HepG2 (cell line): ENCODE measurements around the gene ADPRHL1. TPM values are rescaled to one million over a fixed set of nuclear protein-coding genes. Genes with fewer than 3 reads are reported as not detected.

Source experiments
- BORCS8-MEF2B ChIP-seq: sonication (generic); formaldehyde crosslinking; IDR thresholded peaks from 2 replicates; pipeline ENCODE4 v1.8.0; 2022; ENCODE audit warnings: mild to moderate bottlenecking, missing genetic modification reagents
- CBFB ChIP-seq: sonication (generic); formaldehyde crosslinking; IDR thresholded peaks from 2 replicates; pipeline ENCODE4 v1.4.0; 2020; ENCODE audit warnings: missing genetic modification reagents
- CBX1 ChIP-seq: IDR thresholded peaks from one replicate; pipeline ENCODE4 v1.6.1; 2016; ENCODE audit warnings: antibody characterized with exemption, low read depth
- CSRNP1 ChIP-seq: sonication (generic); formaldehyde crosslinking; IDR thresholded peaks from 2 replicates; pipeline ENCODE4 v1.8.1; 2023; ENCODE audit warnings: mild to moderate bottlenecking, missing genetic modification reagents
- ELF3 ChIP-seq: IDR thresholded peaks from 2 replicates; pipeline ENCODE4 v1.6.1; 2016; ENCODE audit warnings: missing genetic modification reagents, missing compliant biosample characterization
- FOXC1 ChIP-seq: sonication (generic); formaldehyde crosslinking; IDR thresholded peaks from 2 replicates; pipeline ENCODE4 v1.8.0; 2022; ENCODE audit warnings: mild to moderate bottlenecking, missing genetic modification reagents, borderline replicate concordance
- HOXA9 ChIP-seq: sonication (generic); formaldehyde crosslinking; IDR thresholded peaks from 2 replicates; pipeline ENCODE4 v1.8.1; 2022; ENCODE audit warnings: missing genetic modification reagents, mild to moderate bottlenecking, moderate library complexity, borderline replicate concordance
- LCORL ChIP-seq, 2 experiments: fragments of 450-650 bp in 1 of 2; sonication (generic) in 1 of 2; formaldehyde crosslinking in 1 of 2; IDR thresholded peaks; 2 replicates each; pipeline versions ENCODE4 v1.5.0 to v1.6.1; 2017 to 2020; ENCODE audit warnings: antibody characterized with exemption in 1 of 2, missing genetic modification reagents in 1 of 2
- MXI1 ChIP-seq: IDR thresholded peaks from 3 replicates; pipeline ENCODE4 v1.6.1; 2012; ENCODE audit warnings: low read depth, low read length, inconsistent platforms, borderline replicate concordance
- NONO ChIP-seq, 2 experiments: fragments of 450-650 bp in 1 of 2; sonication (generic) in 1 of 2; formaldehyde crosslinking in 1 of 2; IDR thresholded peaks in 1 of 2; conservative IDR thresholded peaks in 1 of 2; 2 replicates each; pipeline versions ENCODE4 v1.6.1 to v1.8.0; 2017 to 2022; ENCODE audit warnings: mild to moderate bottlenecking in 1 of 2, missing genetic modification reagents in 1 of 2, moderate library complexity in 1 of 2
- POLR2G ChIP-seq: fragments of 200-400 bp; formaldehyde crosslinking; IDR thresholded peaks from 2 replicates; pipeline ENCODE4 v1.6.1; 2018; ENCODE audit warnings: mild to moderate bottlenecking, low read depth, low read length, moderate library complexity
- SAP130 ChIP-seq: IDR thresholded peaks from 2 replicates; pipeline ENCODE4 v1.6.1; 2016; ENCODE audit warnings: low read depth
- TCF12 ChIP-seq, 2 experiments: fragments of 450-650 bp in 1 of 2; sonication (generic) in 1 of 2; formaldehyde crosslinking in 1 of 2; IDR thresholded peaks; 2 replicates each; pipeline versions ENCODE4 v1.6.1 to v1.8.0; 2017 to 2022; ENCODE audit warnings: antibody characterized with exemption in 1 of 2, mild to moderate bottlenecking in 1 of 2, missing genetic modification reagents in 1 of 2, moderate library complexity in 1 of 2
- TFDP2 ChIP-seq: sonication (generic); formaldehyde crosslinking; IDR thresholded peaks from 2 replicates; pipeline ENCODE4 v1.4.0; 2020; ENCODE audit warnings: missing genetic modification reagents
- ZMYM3 ChIP-seq: sonication (generic); formaldehyde crosslinking; IDR thresholded peaks from 2 replicates; pipeline ENCODE4 v1.5.1; 2020; ENCODE audit warnings: mild to moderate bottlenecking, missing genetic modification reagents
- ZNF121 ChIP-seq: sonication (generic); formaldehyde crosslinking; IDR thresholded peaks from 2 replicates; pipeline ENCODE4 v1.5.0; 2020; ENCODE audit warnings: mild to moderate bottlenecking, missing genetic modification reagents
- ZNF34 ChIP-seq: sonication (generic); formaldehyde crosslinking; IDR thresholded peaks from 2 replicates; pipeline ENCODE4 v1.4.0; 2020; ENCODE audit warnings: mild to moderate bottlenecking, missing genetic modification reagents, borderline replicate concordance
- ZNF768 ChIP-seq: sonication (generic); formaldehyde crosslinking; IDR thresholded peaks from 2 replicates; pipeline ENCODE4 v1.4.0; 2020; ENCODE audit warnings: missing genetic modification reagents
- ZNF782 ChIP-seq: sonication (generic); formaldehyde crosslinking; IDR thresholded peaks from 2 replicates; pipeline ENCODE4 v1.4.0; 2020; ENCODE audit warnings: missing genetic modification reagents, mild to moderate bottlenecking, borderline replicate concordance
- ZNF788 ChIP-seq: sonication (generic); formaldehyde crosslinking; IDR thresholded peaks from 2 replicates; pipeline ENCODE4 v1.5.0; 2020; ENCODE audit warnings: mild to moderate bottlenecking, missing genetic modification reagents, borderline replicate concordance
- ZSCAN21 ChIP-seq: sonication (generic); formaldehyde crosslinking; IDR thresholded peaks from 2 replicates; pipeline ENCODE4 v1.8.0; 2022; ENCODE audit warnings: mild to moderate bottlenecking, missing genetic modification reagents, moderate library complexity, borderline replicate concordance
- ZSCAN29 ChIP-seq: sonication (generic); formaldehyde crosslinking; conservative IDR thresholded peaks from 2 replicates; pipeline ENCODE4 v1.4.0; 2020; ENCODE audit warnings: mild to moderate bottlenecking, missing genetic modification reagents
- polyA plus RNA-seq, 8 experiments: library from polyadenylated mRNA; depleted of rRNA in 3 of 8; stranded (reverse) in 7 of 8; unstranded in 1 of 8; fragments of >200 nt; fragmentation: Illumina TruSeq in 4 of 8; extraction: Trizol in 4 of 8; gene quantifications; 2 replicates each; pipeline versions ENCODE4 v1.2.1 to v1.2.3, GENCODE V29; 2011 to 2016; ENCODE audit warnings: low read depth in 4 of 8, missing spikeins in 1 of 8, mixed read lengths in 1 of 8; ENCODE audit not compliant: insufficient read depth in 1 of 8
- total RNA-seq, 5 experiments: library from RNA; depleted of rRNA; stranded (reverse); fragments of >200 nt; fragmentation: Illumina TruSeq; extraction: Trizol; gene quantifications; 2 replicates each; pipeline ENCODE4 v1.2.3, GENCODE V29; 2016; ENCODE audit warnings: low read depth in 1 of 5

Gene ADPRHL1
- total and polyA plus RNA-seq, 2 of the 13 experiments (the other 11 are each of a cell fraction or from before 2014, with no cell fraction given), result 0.34 to 0.40 TPM

- TF ChIP-seq CSRNP1 (CRISPR knock-in tag) (no peak), FOXC1 (0 out of 2 replicates have a peak, but pooled peaks have one; percentile 5), ZNF121 (CRISPR knock-in tag) (peak; percentile 88), BORCS8-MEF2B (CRISPR knock-in tag) (no peak), TCF12 (IDR thresholded peaks at IDR 0.05) (no peak), TCF12 (CRISPR knock-in tag; IDR thresholded peaks at IDR 0.05) (0 out of 2 replicates have a peak, but pooled peaks have one; percentile 65), CBX1 (peak; percentile 18), CBFB (CRISPR knock-in tag) (peak; percentile 8; the same call in 1 of the 2 replicates), ZSCAN29 (CRISPR knock-in tag) (peak; percentile 48; the same call in 1 of the 2 replicates), ZNF782 (CRISPR knock-in tag) (0 out of 2 replicates have a peak, but pooled peaks have one; percentile 35), NONO (IDR thresholded peaks at IDR 0.05) (no peak), NONO (CRISPR knock-in tag; conservative IDR thresholded peaks at IDR 0.05) (peak; percentile 34; the same call in 1 of the 2 replicates), SAP130 (CRISPR knock-in tag) (peak; percentile 62), POLR2G (peak; percentile 59; the same call in 1 of the 2 replicates), LCORL (IDR thresholded peaks at IDR 0.05) (no peak), LCORL (CRISPR knock-in tag; IDR thresholded peaks at IDR 0.05) (peak; percentile 23; the same call in 1 of the 2 replicates), ZMYM3 (CRISPR knock-in tag) (0 out of 2 replicates have a peak, but pooled peaks have one; percentile 15), ZNF34 (CRISPR knock-in tag) (no peak), TFDP2 (CRISPR knock-in tag) (peak; percentile 69; the same call in 1 of the 2 replicates), ZNF768 (CRISPR knock-in tag) (0 out of 2 replicates have a peak, but pooled peaks have one; percentile 34), ZSCAN21 (CRISPR knock-in tag) (peak; percentile 66), MXI1 (peak; percentile 51; the same call in 1 of the 3 replicates), ZNF788 (CRISPR knock-in tag) (peak; percentile 63; the same call in 1 of the 2 replicates), ELF3 (CRISPR knock-in tag) (peak; percentile 18; the same call in 1 of the 2 replicates), HOXA9 (CRISPR knock-in tag) (peak; percentile 29; the same call in 1 of the 2 replicates)
Observed at GRCh38 chr13:113393563-113394338, 59.5 kb downstream of the ADPRHL1 start (continued).
